ENCODE results near the gene NFIL3.
"Not testable (repeated sequence)": the region's sequence is repeated elsewhere in the genome, so short reads cannot be mapped to it uniquely, and the experiment has no call there.

The NFIL3 gene

GRCh38 chr9:91423785-91424402, at the start of gene NFIL3:
NFIL3 (minus strand) TSS chr9:91423832; CDS start chr9:91410734, 13,098 bp downstream.
- DNase-seq (ENCODE audit: low read depth), result no peak
- TF ChIP-seq CTCF (conservative IDR thresholded peaks at IDR 0.05; ENCODE audit: low read depth, low read length), result no peak
- H3K4me3 ChIP-seq (ENCODE audit: low read length), result peak within 1 kb of the TSS; percentile 85

GRCh38 chr9:91471524-91471923, 47.9 kb upstream of the NFIL3 start:
- not testable (repeated sequence) for H3K4me3 ChIP-seq (ENCODE audit: low read length); DNase-seq (ENCODE audit: low read depth)

- H3K4me3 ChIP-seq (ENCODE audit: low read length), result no peak overlapping the region
- DNase-seq (ENCODE audit: low read depth), result no peak
- TF ChIP-seq CTCF (conservative IDR thresholded peaks at IDR 0.05; ENCODE audit: low read depth, low read length), result no peak
Measured at GRCh38 chr9:91465420-91465819, 41.8 kb upstream of the NFIL3 start.

GRCh38 chr9:91458906-91459305, 35.3 kb upstream of the NFIL3 start:
- TF ChIP-seq CTCF (conservative IDR thresholded peaks at IDR 0.05; ENCODE audit: low read depth, low read length), result no peak
- no peak for DNase-seq (ENCODE audit: low read depth)
- H3K4me3 ChIP-seq (ENCODE audit: low read length), result no peak overlapping the region

GRCh38 chr9:91452844-91453243, 29.2 kb upstream of the NFIL3 start:
- no peak overlapping the region for H3K4me3 ChIP-seq (ENCODE audit: low read length)
- TF ChIP-seq CTCF (conservative IDR thresholded peaks at IDR 0.05; ENCODE audit: low read depth, low read length), result no peak
- DNase-seq (ENCODE audit: low read depth), result no peak

- H3K4me3 ChIP-seq (ENCODE audit: low read length), result no peak overlapping the region
- no peak for DNase-seq (ENCODE audit: low read depth)
- TF ChIP-seq CTCF (conservative IDR thresholded peaks at IDR 0.05; ENCODE audit: low read depth, low read length), result no peak
Measured at GRCh38 chr9:91451431-91452270, 28.0 kb upstream of the NFIL3 start.

- DNase-seq (ENCODE audit: low read depth), result no peak
- TF ChIP-seq CTCF (conservative IDR thresholded peaks at IDR 0.05; ENCODE audit: low read depth, low read length), result no peak
- no peak overlapping the region for H3K4me3 ChIP-seq (ENCODE audit: low read length)
Measured at GRCh38 chr9:91445135-91445534, 21.5 kb upstream of the NFIL3 start.

All from retinal pigment epithelial cell (primary cell).